NCI-H2227 treated with DMSO at 0.1 percent for 48 hours (cell line): Measurements from ENCODE around the gene CBX4.

Experiments used
- DNase-seq: peaks from one replicate; lab custom pipeline; 2025; lab: John Stamatoyannopoulos, UW

Gene CBX4

DNA sequence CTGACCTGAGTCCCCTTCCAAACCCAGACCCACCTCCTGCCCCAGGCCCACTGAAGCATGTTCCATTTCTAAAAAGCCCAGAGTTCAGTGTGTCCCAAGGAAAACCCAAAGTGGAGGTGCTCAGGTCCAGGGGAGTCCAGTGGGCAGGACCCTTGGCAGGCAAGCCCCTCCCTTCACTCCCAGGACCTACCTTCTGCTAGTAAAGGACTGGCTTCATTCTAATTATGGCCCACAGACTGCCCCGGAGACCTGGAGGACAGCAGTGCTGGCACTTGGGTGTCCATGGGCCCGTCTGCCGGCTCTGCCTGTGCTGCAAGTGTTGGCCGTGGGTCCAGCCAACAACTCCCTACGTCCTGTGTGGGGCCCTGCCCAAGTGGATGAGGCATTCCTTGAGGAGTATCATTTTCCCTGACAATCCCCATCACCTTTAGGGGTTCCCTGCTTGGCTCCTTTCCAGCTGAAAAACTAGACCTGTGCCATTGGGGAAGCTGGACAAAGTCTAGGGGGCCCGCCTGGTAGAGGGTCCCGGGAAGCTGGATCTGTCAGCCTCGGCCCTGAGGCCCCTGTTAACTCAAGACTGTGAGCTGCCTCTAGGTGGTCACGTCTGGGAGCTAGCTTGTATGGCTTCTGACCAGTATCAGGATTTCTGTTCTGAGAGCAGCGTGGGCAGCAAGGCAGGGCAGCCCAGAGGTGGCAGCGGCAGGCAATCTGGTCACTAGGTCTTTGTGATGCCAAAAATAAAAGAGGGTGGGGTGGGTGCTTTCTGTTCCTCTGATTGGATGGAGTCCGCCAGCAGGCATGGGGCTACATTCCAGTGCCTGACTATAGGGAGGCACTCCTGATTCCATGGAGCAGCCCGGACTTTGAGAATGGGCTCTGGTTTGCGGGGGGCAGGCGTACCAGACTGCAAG is 53.1 kb downstream of the CBX4 start:
- DNase-seq = no peak

DNA sequence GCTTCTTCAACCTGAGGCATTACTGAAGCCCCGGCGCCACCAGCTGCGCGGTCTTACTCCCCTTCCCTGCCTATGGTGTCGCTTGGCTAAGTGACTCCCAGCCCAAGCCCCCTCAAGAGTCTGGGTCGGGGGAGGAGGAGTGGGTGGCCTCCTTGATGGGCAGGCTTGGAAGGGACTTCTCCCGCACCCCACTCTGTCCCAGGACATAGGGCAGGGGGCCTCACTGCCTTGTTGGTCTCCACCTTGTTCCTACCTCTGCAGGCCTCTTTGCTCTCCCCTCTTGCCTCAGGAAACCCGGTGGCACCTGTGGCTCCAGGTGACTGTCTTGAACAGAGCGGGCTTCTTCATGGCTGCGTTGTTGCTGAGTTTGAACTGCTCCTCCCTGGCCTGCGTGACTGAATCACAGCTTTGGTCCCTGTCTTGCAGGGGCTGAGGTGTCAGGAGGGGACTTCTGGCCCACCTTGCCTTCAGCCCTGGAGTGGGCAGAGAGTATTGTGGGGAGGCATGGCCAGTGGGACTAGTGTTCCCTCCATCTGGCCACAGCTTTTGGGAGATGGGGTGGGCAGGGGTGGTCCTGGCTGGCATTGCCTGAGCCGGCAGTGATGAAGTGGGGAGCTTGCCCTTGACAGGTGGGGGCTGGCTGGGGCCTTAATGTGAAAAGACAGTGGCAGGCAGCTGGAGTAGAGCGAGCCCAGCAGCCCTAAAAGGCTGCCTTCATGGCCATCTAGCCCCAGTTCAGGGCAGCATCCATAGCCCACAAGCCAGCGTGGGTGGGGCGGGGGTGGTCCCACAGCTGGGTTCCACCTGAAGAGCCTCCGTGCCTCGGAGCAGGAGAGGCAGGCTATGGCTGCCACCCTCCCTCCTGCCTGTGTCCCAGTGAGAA is 54.0 kb downstream of the CBX4 start:
- no peak for DNase-seq

DNA sequence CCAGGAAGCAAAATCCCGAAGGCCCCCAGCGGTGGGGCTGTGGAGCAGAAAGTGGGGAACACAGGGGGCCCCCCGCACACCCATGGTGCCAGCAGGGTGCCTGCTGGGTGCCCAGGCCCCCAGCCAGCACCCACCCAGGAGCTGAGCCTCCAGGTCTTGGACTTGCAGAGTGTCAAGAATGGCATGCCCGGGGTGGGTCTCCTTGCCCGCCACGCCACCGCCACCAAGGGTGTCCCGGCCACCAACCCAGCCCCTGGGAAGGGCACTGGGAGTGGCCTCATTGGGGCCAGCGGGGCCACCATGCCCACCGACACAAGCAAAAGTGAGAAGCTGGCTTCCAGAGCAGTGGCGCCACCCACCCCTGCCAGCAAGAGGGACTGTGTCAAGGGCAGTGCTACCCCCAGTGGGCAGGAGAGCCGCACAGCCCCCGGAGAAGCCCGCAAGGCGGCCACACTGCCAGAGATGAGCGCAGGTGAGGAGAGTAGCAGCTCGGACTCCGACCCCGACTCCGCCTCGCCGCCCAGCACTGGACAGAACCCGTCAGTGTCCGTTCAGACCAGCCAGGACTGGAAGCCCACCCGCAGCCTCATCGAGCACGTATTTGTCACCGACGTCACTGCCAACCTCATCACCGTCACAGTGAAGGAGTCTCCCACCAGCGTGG is 54.8 kb downstream of the CBX4 start:
- no peak for DNase-seq

GRCh38 chr17:79783891-79784290 is 55.3 kb downstream of the CBX4 start:
- DNase-seq = no peak
